ENCODE results near the gene TES. TPM values are rescaled to one million over a fixed set of nuclear protein-coding genes. Genes with fewer than 3 reads are reported as not detected.

The TES gene
- total and polyA plus RNA-seq, 4 donors, result 5.7 to 11.8 (median 7.5) TPM

DNA sequence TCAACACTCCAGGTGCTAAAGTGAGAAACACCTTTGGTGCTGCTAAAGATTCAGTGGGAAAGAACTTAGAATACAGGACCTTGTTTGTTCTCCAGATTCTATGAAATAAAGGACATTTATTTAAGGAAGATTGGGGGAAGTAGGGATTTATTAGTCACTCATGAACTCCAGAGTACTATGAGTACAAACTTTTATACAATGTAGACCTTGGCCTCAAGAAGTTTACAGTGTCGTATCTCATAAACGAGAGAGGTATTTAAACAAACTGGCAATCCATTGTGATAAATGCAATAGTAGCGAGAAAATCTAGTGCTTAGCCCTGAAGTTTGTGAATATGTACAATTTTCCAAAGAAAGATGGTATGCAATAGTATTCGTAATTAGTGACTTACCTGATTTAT lies 59.1 kb downstream of the TES start:
- Histone ChIP-seq H3K27me3 (ENCODE audit: control insufficient read depth in 4 of 4, insufficient read depth in 4 of 4, low read length in 3 of 4) (no peaks in the 10 kb centered on the region), H3K27ac (ENCODE audit: low read depth in 1 of 2, low read length in 2 of 2) (no peak overlapping the region), H3K9ac (ENCODE audit: low read depth in 1 of 2, low read length in 2 of 2) (no peak overlapping the region), H3K4me3 (ENCODE audit: low read depth in 1 of 3, low read length in 3 of 3) (no peak overlapping the region), H3K4me1 (ENCODE audit: control insufficient read depth in 4 of 4, insufficient read depth in 4 of 4, low read length in 3 of 4) (no peaks in the 10 kb centered on the region), H3K36me3 (ENCODE audit: control insufficient read depth in 4 of 4, insufficient read depth in 3 of 4, low read depth in 1 of 4, low read length in 3 of 4) (no peaks in the 10 kb centered on the region), H3K9me3 (ENCODE audit: control insufficient read depth in 4 of 4, low read length in 3 of 4) (no peaks in the 10 kb centered on the region)
- WGBS, result 83% methylated on average over 4 of the region's 4 CpGs
- DNase-seq (ENCODE audit: low spot score), result no peak
- TF ChIP-seq, protein P1, sequence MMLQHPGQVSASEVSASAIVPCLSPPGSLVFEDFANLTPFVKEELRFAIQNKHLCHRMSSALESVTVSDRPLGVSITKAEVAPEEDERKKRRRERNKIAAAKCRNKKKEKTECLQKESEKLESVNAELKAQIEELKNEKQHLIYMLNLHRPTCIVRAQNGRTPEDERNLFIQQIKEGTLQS (IDR thresholded peaks at IDR 0.05), result no peak
- TF ChIP-seq, protein P2, sequence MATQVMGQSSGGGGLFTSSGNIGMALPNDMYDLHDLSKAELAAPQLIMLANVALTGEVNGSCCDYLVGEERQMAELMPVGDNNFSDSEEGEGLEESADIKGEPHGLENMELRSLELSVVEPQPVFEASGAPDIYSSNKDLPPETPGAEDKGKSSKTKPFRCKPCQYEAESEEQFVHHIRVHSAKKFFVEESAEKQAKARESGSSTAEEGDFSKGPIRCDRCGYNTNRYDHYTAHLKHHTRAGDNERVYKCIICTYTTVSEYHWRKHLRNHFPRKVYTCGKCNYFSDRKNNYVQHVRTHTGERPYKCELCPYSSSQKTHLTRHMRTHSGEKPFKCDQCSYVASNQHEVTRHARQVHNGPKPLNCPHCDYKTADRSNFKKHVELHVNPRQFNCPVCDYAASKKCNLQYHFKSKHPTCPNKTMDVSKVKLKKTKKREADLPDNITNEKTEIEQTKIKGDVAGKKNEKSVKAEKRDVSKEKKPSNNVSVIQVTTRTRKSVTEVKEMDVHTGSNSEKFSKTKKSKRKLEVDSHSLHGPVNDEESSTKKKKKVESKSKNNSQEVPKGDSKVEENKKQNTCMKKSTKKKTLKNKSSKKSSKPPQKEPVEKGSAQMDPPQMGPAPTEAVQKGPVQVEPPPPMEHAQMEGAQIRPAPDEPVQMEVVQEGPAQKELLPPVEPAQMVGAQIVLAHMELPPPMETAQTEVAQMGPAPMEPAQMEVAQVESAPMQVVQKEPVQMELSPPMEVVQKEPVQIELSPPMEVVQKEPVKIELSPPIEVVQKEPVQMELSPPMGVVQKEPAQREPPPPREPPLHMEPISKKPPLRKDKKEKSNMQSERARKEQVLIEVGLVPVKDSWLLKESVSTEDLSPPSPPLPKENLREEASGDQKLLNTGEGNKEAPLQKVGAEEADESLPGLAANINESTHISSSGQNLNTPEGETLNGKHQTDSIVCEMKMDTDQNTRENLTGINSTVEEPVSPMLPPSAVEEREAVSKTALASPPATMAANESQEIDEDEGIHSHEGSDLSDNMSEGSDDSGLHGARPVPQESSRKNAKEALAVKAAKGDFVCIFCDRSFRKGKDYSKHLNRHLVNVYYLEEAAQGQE (IDR thresholded peaks at IDR 0.05), result no peak
- TF ChIP-seq FOXA2 (IDR thresholded peaks at IDR 0.05) (no peak), HNF4A (conservative IDR thresholded peaks at IDR 0.05) (no peak), MAX (IDR thresholded peaks at IDR 0.05) (no peak), EGR1 (IDR thresholded peaks at IDR 0.05; ENCODE audit: low read depth in 2 of 2) (no peak), GABPA (IDR thresholded peaks at IDR 0.05 in 1 of 2, conservative IDR thresholded peaks at IDR 0.05 in 1 of 2) (no peak), TAF1 (conservative IDR thresholded peaks at IDR 0.05) (no peak), FOXA1 (IDR thresholded peaks at IDR 0.05) (no peak), YY1 (IDR thresholded peaks at IDR 0.05) (no peak), RXRA (IDR thresholded peaks at IDR 0.05) (no peak), JUND (IDR thresholded peaks at IDR 0.05) (no peak)

DNA sequence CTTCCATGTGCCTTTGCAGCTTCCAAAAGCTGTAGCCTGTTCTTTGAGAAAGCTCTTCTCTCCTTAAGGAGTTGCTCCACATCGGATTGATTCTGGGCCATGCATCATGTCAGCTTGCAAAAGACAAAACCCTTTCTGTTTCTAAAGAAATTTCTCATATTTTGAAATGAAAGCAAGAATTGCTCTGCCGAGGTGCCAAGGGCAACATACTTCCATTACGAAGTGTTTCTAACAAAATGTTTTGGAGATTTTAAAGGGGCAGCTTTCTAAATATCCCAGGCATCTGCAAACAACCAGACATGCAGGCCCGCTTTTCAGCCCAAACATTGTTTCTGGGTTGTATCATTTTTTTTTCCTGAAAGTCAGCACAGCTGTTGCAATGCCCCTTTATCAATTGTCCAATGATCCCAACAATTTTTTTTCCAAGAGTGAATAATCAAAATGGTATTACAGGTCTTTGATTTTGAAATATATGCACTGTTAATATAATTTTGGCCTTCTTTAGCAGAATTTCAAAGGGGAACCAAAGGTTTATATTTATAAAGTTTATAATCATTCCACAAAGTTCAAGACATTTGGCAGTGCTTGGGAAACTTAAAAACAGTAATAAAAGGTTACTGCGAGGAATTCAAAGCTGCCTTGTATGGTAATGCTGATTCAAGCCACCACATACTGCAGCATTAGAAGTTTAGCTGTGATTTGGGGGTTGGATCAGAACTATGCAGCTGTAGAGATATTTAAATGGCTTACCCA lies 61.0 kb downstream of the TES start:
- Histone ChIP-seq H3K27ac (ENCODE audit: low read depth in 1 of 2, low read length in 2 of 2) (no peak overlapping the region), H3K9me3 (ENCODE audit: control insufficient read depth in 4 of 4, low read length in 3 of 4) (no peaks in the 10 kb centered on the region), H3K4me1 (ENCODE audit: control insufficient read depth in 4 of 4, insufficient read depth in 4 of 4, low read length in 3 of 4) (no peaks in the 10 kb centered on the region), H3K4me3 (ENCODE audit: low read depth in 1 of 3, low read length in 3 of 3) (no peak overlapping the region), H3K27me3 (ENCODE audit: control insufficient read depth in 4 of 4, insufficient read depth in 4 of 4, low read length in 3 of 4) (no peaks in the 10 kb centered on the region), H3K36me3 (ENCODE audit: control insufficient read depth in 4 of 4, insufficient read depth in 3 of 4, low read depth in 1 of 4, low read length in 3 of 4) (no peaks in the 10 kb centered on the region), H3K9ac (ENCODE audit: low read depth in 1 of 2, low read length in 2 of 2) (no peak overlapping the region)
- TF ChIP-seq NR2F2 (IDR thresholded peaks at IDR 0.05) (peak; percentile 12), GABPA (IDR thresholded peaks at IDR 0.05 in 1 of 2, conservative IDR thresholded peaks at IDR 0.05 in 1 of 2) (no peak)
- WGBS, result 75% methylated on average over 5 of the region's 5 CpGs
- no peak for DNase-seq (ENCODE audit: low spot score)

Measured in liver (tissue), 9 donors.